ENCODE measurements around the gene SMYD3. TPM values are rescaled to one million over a fixed set of nuclear protein-coding genes. Genes with fewer than 3 reads are reported as not detected.

SMYD3 gene
- total and polyA plus RNA-seq, 2 experiments from 2014 or later, result 30.8 to 68.5 TPM

GRCh38 chr1:246355411-246356230 lies 151.5 kb downstream of the SMYD3 start:
- H3K79me2 ChIP-seq, result no peaks in the 10 kb centered on the region
- 83% methylated on average over 8 of the region's 8 CpGs for WGBS (ENCODE audit: low lambda C conversion rate, missing lambda C conversion rate)
- no peaks in the 10 kb centered on the region for H4K20me1 ChIP-seq (ENCODE audit: insufficient read depth, poor library complexity, severe bottlenecking)
- H3K27ac ChIP-seq, result no peak overlapping the region
- no peaks in the 10 kb centered on the region for H3K4me1 ChIP-seq (ENCODE audit: insufficient read depth)
- no peaks in the 10 kb centered on the region for H3K9me2 ChIP-seq (replicated peaks; ENCODE audit: insufficient read depth)
- H2AFZ ChIP-seq, result no peak overlapping the region
- DNase-seq (ENCODE audit: low spot score), result no peak
- TF ChIP-seq CTCF (IDR thresholded peaks at IDR 0.05; ENCODE audit: poor library complexity) (no peak), EZH2phosphoT487 (IDR thresholded peaks at IDR 0.05; ENCODE audit: low read depth, severe bottlenecking, unreplicated experiment) (no peak), EZH2 (IDR thresholded peaks at IDR 0.05; ENCODE audit: borderline replicate concordance) (no peak)
- H3K36me3 ChIP-seq (replicated peaks; ENCODE audit: insufficient read depth, low read depth), result no peaks in the 10 kb centered on the region
- H3K4me2 ChIP-seq, result no peak overlapping the region
- no peaks in the 10 kb centered on the region for H3K27me3 ChIP-seq
- H3K9me3 ChIP-seq (ENCODE audit: low read depth), result no peaks in the 10 kb centered on the region
- H3K4me3 ChIP-seq, result no peak overlapping the region

- H3K79me2 ChIP-seq, result no peaks in the 10 kb centered on the region
- no peak overlapping the region for H3K4me3 ChIP-seq
- DNase-seq (ENCODE audit: low spot score), result no peak
- H3K9me2 ChIP-seq (replicated peaks; ENCODE audit: insufficient read depth), result no peaks in the 10 kb centered on the region
- no peak overlapping the region for H3K4me2 ChIP-seq
- H3K27me3 ChIP-seq, result no peaks in the 10 kb centered on the region
- no peaks in the 10 kb centered on the region for H3K36me3 ChIP-seq (replicated peaks; ENCODE audit: insufficient read depth, low read depth)
- 79% methylated on average over 5 of the region's 5 CpGs for WGBS (ENCODE audit: low lambda C conversion rate, missing lambda C conversion rate)
- TF ChIP-seq EZH2phosphoT487 (IDR thresholded peaks at IDR 0.05; ENCODE audit: low read depth, severe bottlenecking, unreplicated experiment) (no peak), EZH2 (IDR thresholded peaks at IDR 0.05; ENCODE audit: borderline replicate concordance) (no peak)
- H3K9me3 ChIP-seq (ENCODE audit: low read depth), result no peaks in the 10 kb centered on the region
- no peak overlapping the region for H2AFZ ChIP-seq
- H3K4me1 ChIP-seq (ENCODE audit: insufficient read depth), result no peaks in the 10 kb centered on the region
- H3K27ac ChIP-seq, result no peak overlapping the region
- H4K20me1 ChIP-seq (ENCODE audit: insufficient read depth, poor library complexity, severe bottlenecking), result no peaks in the 10 kb centered on the region
Measured at GRCh38 chr1:246351721-246352120, 155.4 kb downstream of the SMYD3 start.

DNA sequence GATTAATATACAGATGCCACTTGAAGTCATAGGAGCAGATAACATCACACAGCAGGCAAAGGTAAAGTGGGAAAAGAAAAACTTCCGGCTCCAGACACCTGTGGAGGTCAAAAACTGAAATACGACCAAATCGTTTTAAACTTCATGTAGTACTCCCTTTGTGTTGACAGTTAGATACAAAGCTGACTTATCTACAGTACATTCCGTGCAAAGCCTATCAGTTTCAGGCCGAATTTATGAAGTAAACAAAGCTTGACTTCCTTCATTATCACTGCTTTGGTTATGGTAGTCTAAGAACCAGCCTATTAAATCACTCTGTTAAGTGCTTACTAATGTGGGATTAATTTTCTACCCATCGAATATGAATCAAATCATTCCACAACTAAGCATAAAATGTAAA lies 156.3 kb downstream of the SMYD3 start:
- H3K79me2 ChIP-seq, result no peaks in the 10 kb centered on the region
- no peaks in the 10 kb centered on the region for H3K9me2 ChIP-seq (replicated peaks; ENCODE audit: insufficient read depth)
- DNase-seq (ENCODE audit: low spot score), result no peak
- H2AFZ ChIP-seq, result no peak overlapping the region
- no peaks in the 10 kb centered on the region for H3K27me3 ChIP-seq
- no peaks in the 10 kb centered on the region for H4K20me1 ChIP-seq (ENCODE audit: insufficient read depth, poor library complexity, severe bottlenecking)
- no peak overlapping the region for H3K4me3 ChIP-seq
- 42% methylated on average over 6 of the region's 6 CpGs for WGBS (ENCODE audit: low lambda C conversion rate, missing lambda C conversion rate)
- H3K27ac ChIP-seq, result no peak overlapping the region
- no peaks in the 10 kb centered on the region for H3K36me3 ChIP-seq (replicated peaks; ENCODE audit: insufficient read depth, low read depth)
- H3K9me3 ChIP-seq (ENCODE audit: low read depth), result no peaks in the 10 kb centered on the region
- no peaks in the 10 kb centered on the region for H3K4me1 ChIP-seq (ENCODE audit: insufficient read depth)
- no peak overlapping the region for H3K4me2 ChIP-seq
- TF ChIP-seq EZH2 (IDR thresholded peaks at IDR 0.05; ENCODE audit: borderline replicate concordance) (no peak), CTCF (IDR thresholded peaks at IDR 0.05; ENCODE audit: poor library complexity) (no peak), EZH2phosphoT487 (IDR thresholded peaks at IDR 0.05; ENCODE audit: low read depth, severe bottlenecking, unreplicated experiment) (no peak)

DNA sequence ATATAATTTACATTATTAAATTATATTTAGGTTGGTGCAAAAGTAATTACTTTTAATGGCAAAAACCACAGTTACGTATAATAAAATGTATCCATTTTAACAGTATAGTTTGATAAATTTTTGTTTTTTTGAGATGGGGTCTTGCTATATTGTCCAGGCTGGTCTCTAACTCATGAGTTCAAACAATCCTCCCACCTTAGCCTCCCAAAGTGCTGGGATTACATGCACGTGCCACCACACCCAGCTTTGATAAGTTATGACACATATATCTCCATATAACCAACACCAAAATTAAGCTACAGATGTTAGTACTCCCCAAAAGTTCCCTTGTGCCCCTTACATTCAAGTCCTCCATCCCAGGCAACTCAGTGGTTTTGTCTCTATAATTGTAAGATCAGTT lies 163.1 kb downstream of the SMYD3 start:
- Histone ChIP-seq H3K4me3 (no peak overlapping the region), H3K27ac (no peak overlapping the region), H4K20me1 (ENCODE audit: insufficient read depth, poor library complexity, severe bottlenecking) (no peaks in the 10 kb centered on the region), H2AFZ (no peak overlapping the region), H3K27me3 (no peaks in the 10 kb centered on the region), H3K36me3 (replicated peaks; ENCODE audit: insufficient read depth, low read depth) (no peaks in the 10 kb centered on the region), H3K9me3 (ENCODE audit: low read depth) (no peaks in the 10 kb centered on the region), H3K4me2 (no peak overlapping the region), H3K9me2 (replicated peaks; ENCODE audit: insufficient read depth) (no peaks in the 10 kb centered on the region), H3K4me1 (ENCODE audit: insufficient read depth) (no peaks in the 10 kb centered on the region), H3K79me2 (no peaks in the 10 kb centered on the region)
- WGBS (ENCODE audit: low lambda C conversion rate, missing lambda C conversion rate), result 98% methylated on average over 2 of the region's 2 CpGs
- no peak for TF ChIP-seq CTCF (IDR thresholded peaks at IDR 0.05; ENCODE audit: poor library complexity)
- no peak for TF ChIP-seq EZH2 (IDR thresholded peaks at IDR 0.05; ENCODE audit: borderline replicate concordance)
- TF ChIP-seq EZH2phosphoT487 (IDR thresholded peaks at IDR 0.05; ENCODE audit: low read depth, severe bottlenecking, unreplicated experiment), result no peak
- no peak for DNase-seq (ENCODE audit: low spot score)

Measured in hepatocyte (in vitro differentiated cells).